PC-3 (cell line): ENCODE data around the gene ARHGAP22.

ENCODE experiments used
- EZH2 ChIP-seq: fragments of 300-600 bp; sonication (generic); IDR thresholded peaks from one replicate; pipeline ENCODE4 v1.6.1; 2017; ENCODE audit warnings: antibody characterized with exemption, mild to moderate bottlenecking, low read length; ENCODE audit not compliant: unreplicated experiment
- TF ChIP-seq, protein P1 (sequence below): fragments of 300-600 bp; sonication (generic); conservative IDR thresholded peaks from 2 replicates; pipeline ENCODE4 v1.5.1; 2017; ENCODE audit warnings: antibody characterized with exemption, low read depth, mild to moderate bottlenecking, low read length

DNA sequence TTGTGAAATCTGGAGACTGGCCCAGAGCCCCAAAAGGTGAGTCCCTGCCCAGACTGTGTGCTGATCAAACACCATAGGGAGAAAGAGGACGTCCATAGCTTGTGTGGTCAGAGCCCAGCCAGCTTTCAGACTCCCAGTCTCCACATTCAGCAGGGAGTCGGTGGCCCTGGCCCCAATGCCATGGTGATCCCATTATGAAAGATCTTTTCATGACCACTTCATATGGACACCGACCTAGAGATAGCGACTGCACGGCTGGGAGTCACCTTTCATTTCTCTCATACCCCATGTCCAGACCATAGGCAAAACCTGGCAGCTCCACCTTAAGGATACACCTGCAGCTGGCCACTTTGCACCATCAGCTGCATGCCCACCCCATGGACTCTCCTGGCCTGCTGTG lies 126.4 kb downstream of the ARHGAP22 start:
- no peak for TF ChIP-seq EZH2
- TF ChIP-seq, protein P1, sequence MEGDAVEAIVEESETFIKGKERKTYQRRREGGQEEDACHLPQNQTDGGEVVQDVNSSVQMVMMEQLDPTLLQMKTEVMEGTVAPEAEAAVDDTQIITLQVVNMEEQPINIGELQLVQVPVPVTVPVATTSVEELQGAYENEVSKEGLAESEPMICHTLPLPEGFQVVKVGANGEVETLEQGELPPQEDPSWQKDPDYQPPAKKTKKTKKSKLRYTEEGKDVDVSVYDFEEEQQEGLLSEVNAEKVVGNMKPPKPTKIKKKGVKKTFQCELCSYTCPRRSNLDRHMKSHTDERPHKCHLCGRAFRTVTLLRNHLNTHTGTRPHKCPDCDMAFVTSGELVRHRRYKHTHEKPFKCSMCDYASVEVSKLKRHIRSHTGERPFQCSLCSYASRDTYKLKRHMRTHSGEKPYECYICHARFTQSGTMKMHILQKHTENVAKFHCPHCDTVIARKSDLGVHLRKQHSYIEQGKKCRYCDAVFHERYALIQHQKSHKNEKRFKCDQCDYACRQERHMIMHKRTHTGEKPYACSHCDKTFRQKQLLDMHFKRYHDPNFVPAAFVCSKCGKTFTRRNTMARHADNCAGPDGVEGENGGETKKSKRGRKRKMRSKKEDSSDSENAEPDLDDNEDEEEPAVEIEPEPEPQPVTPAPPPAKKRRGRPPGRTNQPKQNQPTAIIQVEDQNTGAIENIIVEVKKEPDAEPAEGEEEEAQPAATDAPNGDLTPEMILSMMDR = no peak
